GM21825 (cell line): ENCODE results near the gene NANOS3.
"Not testable (repeated sequence)": the region's sequence is repeated elsewhere in the genome, so short reads cannot be mapped to it uniquely, and the experiment has no call there.

Experiments
- ATAC-seq: cut with Tn5 transposase; IDR thresholded peaks from one replicate; pipeline ENCODE4 v1.9.1; 2021; ENCODE audit warnings: mild to moderate bottlenecking, moderate library complexity; ENCODE audit not compliant: unreplicated experiment

Gene NANOS3

GRCh38 chr19:13914777-13915176 is 37.8 kb downstream of the NANOS3 start:
- no peak for ATAC-seq

GRCh38 chr19:13917888-13918406 is 41.0 kb downstream of the NANOS3 start:
- ATAC-seq = no peak

GRCh38 chr19:13918726-13919411 is 41.9 kb downstream of the NANOS3 start:
- ATAC-seq = no peak

- ATAC-seq = no peak
Measured at GRCh38 chr19:13920524-13920923, 43.6 kb downstream of the NANOS3 start.

GRCh38 chr19:13920940-13921747 is 44.2 kb downstream of the NANOS3 start:
- no peak for ATAC-seq

- not testable (repeated sequence) for ATAC-seq
Measured at GRCh38 chr19:13922118-13922517, 45.2 kb downstream of the NANOS3 start.

GRCh38 chr19:13923194-13923987 is 46.5 kb downstream of the NANOS3 start:
- ATAC-seq = no peak

- ATAC-seq = no peak
Measured at GRCh38 chr19:13926010-13926409, 49.1 kb downstream of the NANOS3 start.

- ATAC-seq = no peak
Measured at GRCh38 chr19:13926715-13927114, 49.8 kb downstream of the NANOS3 start.

- no peak for ATAC-seq
Measured at GRCh38 chr19:13929340-13929739, 52.4 kb downstream of the NANOS3 start.

GRCh38 chr19:13929956-13930355 is 53.0 kb downstream of the NANOS3 start:
- ATAC-seq = no peak
